HepG2 (cell line): ENCODE results near the gene PPARA. TPM values are rescaled to one million over a fixed set of nuclear protein-coding genes. Genes with fewer than 3 reads are reported as not detected.

Experiments
- ATAC-seq: fragments of 200-7000 bp; cut with Tn5 transposase; 3 replicates; pipeline ENCODE4 v1.9.1; 2020; ENCODE audit warnings: mild to moderate bottlenecking, moderate library complexity
- BruUV-seq: library from RNA; stranded (reverse); fragments of 400-500 nt; replicated peaks from 2 replicates; lab custom pipeline; 2021; lab: Mats Ljungman, UMichigan
- CTCF ChIA-PET: fragments of 300-600 bp; formaldehyde crosslinking; extraction: SDS; loops from one replicate; lab custom pipeline; 2021; ENCODE audit warnings: low total read pairs, inconsistent platforms, low intra/inter-chr PET ratio; lab: Yijun Ruan, JAX
- POLR2A ChIA-PET: fragments of 350-600 bp; sonication (Branson Sonifier 250); formaldehyde crosslinking; loops from one replicate; lab custom pipeline; 2020; ENCODE audit warnings: antibody characterized with exemption, inconsistent platforms; lab: Yijun Ruan, JAX
- DNase-seq: peaks from one replicate; pipeline ENCODE4 v3.0.0-alpha.2; 2015; ENCODE audit warnings: low spot score
- FAIRE-seq: peaks from 3 replicates; lab custom pipeline; 2011; peaks lifted over from hg19 to GRCh38; lab: Jason Lieb, UNC
- H2AFZ ChIP-seq: one replicate; pipeline ENCODE4 v1.6.1; 2011; ENCODE audit warnings: low read length, inconsistent platforms
- H3K27ac ChIP-seq: fragments of 300-600 bp; 3 replicates; pipeline ENCODE4 v1.8.0; 2011; ENCODE audit warnings: mixed run types, mild to moderate bottlenecking, mixed read lengths, low read length, inconsistent platforms; ENCODE audit not compliant: insufficient read depth; ENCODE audit errors: extremely low read length
- H3K27me3 ChIP-seq, 2 experiments: fragments of 200-600 bp in 1 of 2; 2 replicates in 1 of 2; 3 replicates in 1 of 2; pipeline versions ENCODE4 v1.6.0 to v1.8.0; 2011; ENCODE audit warnings: low read length in 2 of 2, mild to moderate bottlenecking in 2 of 2, moderate library complexity in 2 of 2, inconsistent platforms in 1 of 2; ENCODE audit not compliant: insufficient read depth in 2 of 2, control insufficient read depth in 1 of 2
- H3K36me3 ChIP-seq, 2 experiments: fragments of 200-600 bp in 1 of 2; replicated peaks in 1 of 2; 2 replicates in 1 of 2; 3 replicates in 1 of 2; pipeline versions ENCODE4 v1.5.1 to v1.8.0; 2011; ENCODE audit warnings: low read length in 2 of 2, inconsistent platforms in 1 of 2; ENCODE audit not compliant: insufficient read depth in 2 of 2, control insufficient read depth in 1 of 2
- H3K4me1 ChIP-seq: 2 replicates; pipeline ENCODE4 v1.5.1; 2012; ENCODE audit warnings: low read length, inconsistent platforms; ENCODE audit not compliant: insufficient read depth
- H3K4me2 ChIP-seq: 2 replicates; pipeline ENCODE4 v1.6.0; 2011; ENCODE audit warnings: low read depth, low read length, inconsistent platforms
- H3K4me3 ChIP-seq, 3 experiments: fragments of 200-600 bp in 1 of 3; sonication (generic), shearing (Covaris generic) in 1 of 3; replicated peaks in 1 of 3; 2 replicates each; pipeline ENCODE4 v1.5.1; 2011 to 2016; ENCODE audit warnings: low read length in 3 of 3, inconsistent platforms in 2 of 3, low read depth in 2 of 3, mild to moderate bottlenecking in 2 of 3, control low read depth in 1 of 3, mixed read lengths in 1 of 3; ENCODE audit not compliant: insufficient read depth in 1 of 3
- H3K79me2 ChIP-seq: one replicate; pipeline ENCODE4 v1.6.1; 2011; ENCODE audit warnings: low read length, inconsistent platforms; ENCODE audit not compliant: insufficient read depth
- H3K9ac ChIP-seq: 2 replicates; pipeline ENCODE4 v1.6.0; 2011; ENCODE audit warnings: mild to moderate bottlenecking, low read depth, low read length, inconsistent platforms; ENCODE audit not compliant: insufficient read depth
- H3K9me3 ChIP-seq: 2 replicates; pipeline ENCODE4 v1.5.1; 2012; ENCODE audit warnings: mild to moderate bottlenecking, low read length
- H4K20me1 ChIP-seq: 2 replicates; pipeline ENCODE4 v1.6.0; 2011; ENCODE audit warnings: inconsistent platforms, mild to moderate bottlenecking, low read length, moderate library complexity; ENCODE audit not compliant: insufficient read depth
- HOXA9 ChIP-seq: sonication (generic); formaldehyde crosslinking; IDR thresholded peaks from 2 replicates; pipeline ENCODE4 v1.8.1; 2022; ENCODE audit warnings: missing genetic modification reagents, mild to moderate bottlenecking, moderate library complexity, borderline replicate concordance
- LCORL ChIP-seq, 2 experiments: fragments of 450-650 bp in 1 of 2; sonication (generic) in 1 of 2; formaldehyde crosslinking in 1 of 2; IDR thresholded peaks; 2 replicates each; pipeline versions ENCODE4 v1.5.0 to v1.6.1; 2017 to 2020; ENCODE audit warnings: antibody characterized with exemption in 1 of 2, missing genetic modification reagents in 1 of 2
- MED1 ChIP-seq: sonication (generic); formaldehyde crosslinking; IDR thresholded peaks from 2 replicates; pipeline ENCODE4 v1.4.0; 2020; ENCODE audit warnings: missing genetic modification reagents
- POLR2G ChIP-seq: fragments of 200-400 bp; formaldehyde crosslinking; IDR thresholded peaks from 2 replicates; pipeline ENCODE4 v1.6.1; 2018; ENCODE audit warnings: mild to moderate bottlenecking, low read depth, low read length, moderate library complexity
- ZNF124 ChIP-seq: sonication (generic); formaldehyde crosslinking; IDR thresholded peaks from 2 replicates; pipeline ENCODE4 v1.4.0; 2020; ENCODE audit warnings: missing genetic modification reagents
- ZNF770 ChIP-seq: sonication (generic); formaldehyde crosslinking; IDR thresholded peaks from 2 replicates; pipeline ENCODE4 v1.5.0; 2020; ENCODE audit warnings: mild to moderate bottlenecking, missing genetic modification reagents
- WGBS: methylation state at CpG from one replicate; pipeline ENCODE4 v1.1.6; 2017; ENCODE audit warnings: low lambda C conversion rate; 5-methylcytosine and 5-hydroxymethylcytosine counted together
- in situ Hi-C: cut with HindIII; loops from 2 replicates; pipeline ENCODE4 v1.10.0; 2017; ENCODE audit warnings: low pct_unique_long_range_greater_than_20kb; ENCODE audit not compliant: extremely low pct_ligation_motif_present
- intact Hi-C: fragments of 100-400 bp; cut with micrococcal nuclease; formaldehyde crosslinking; loops from one replicate; pipeline ENCODE4 v1.10.0; 2022; ENCODE audit not compliant: unreplicated experiment
- polyA plus RNA-seq, 8 experiments: library from polyadenylated mRNA; depleted of rRNA in 3 of 8; stranded (reverse) in 7 of 8; unstranded in 1 of 8; fragments of >200 nt; fragmentation: Illumina TruSeq in 4 of 8; extraction: Trizol in 4 of 8; gene quantifications; 2 replicates each; pipeline versions ENCODE4 v1.2.1 to v1.2.3, GENCODE V29; 2011 to 2016; ENCODE audit warnings: low read depth in 4 of 8, missing spikeins in 1 of 8, mixed read lengths in 1 of 8; ENCODE audit not compliant: insufficient read depth in 1 of 8
- total RNA-seq, 5 experiments: library from RNA; depleted of rRNA; stranded (reverse); fragments of >200 nt; fragmentation: Illumina TruSeq; extraction: Trizol; gene quantifications; 2 replicates each; pipeline ENCODE4 v1.2.3, GENCODE V29; 2016; ENCODE audit warnings: low read depth in 1 of 5

Gene PPARA
- total and polyA plus RNA-seq, 2 of the 13 experiments (the other 11 are each of a cell fraction or from before 2014, with no cell fraction given) = 18.2 to 24.7 TPM

GRCh38 chr22:46281866-46282678 is 131.7 kb downstream of the PPARA start:
- in situ Hi-C loops (no loop called here), intact Hi-C loops (no loop called here)
- CTCF ChIA-PET = no interaction called here
- no peak overlapping the region for H3K4me3 ChIP-seq
- no peaks in the 10 kb centered on the region for H3K27me3 ChIP-seq
- H3K27ac ChIP-seq = no peak overlapping the region
- H3K36me3 ChIP-seq = peaks cover 63 to 92% of the 10 kb centered on the region in 2 experiments
- 0 out of 2 replicates have a peak, but pooled peaks cover 3% of the 10 kb centered on the region for H4K20me1 ChIP-seq
- BruUV-seq = no TSS peak
- DNase-seq = no peak
- no peak for FAIRE-seq
- ATAC-seq = no peak; the same call in 1 of the 3 replicates
- H3K79me2 ChIP-seq = no peaks in the 10 kb centered on the region
- H3K4me1 ChIP-seq = no peaks in the 10 kb centered on the region
- H3K9me3 ChIP-seq = no peaks in the 10 kb centered on the region
- H3K4me2 ChIP-seq = no peak overlapping the region
- no peak overlapping the region for H3K9ac ChIP-seq
- TF ChIP-seq POLR2G = 0 out of 2 replicates have a peak, but pooled peaks have one; percentile 16
- TF ChIP-seq HOXA9 = no peak
- WGBS = 100% methylated on average over 4 of the region's 13 CpGs
- POLR2A ChIA-PET = interaction anchor here (1.2 kb wide), 1 partner anchor 14 kb away, joined by 4 read pairs; the partner anchor contains the start of gene TTC38
- no peak overlapping the region for H2AFZ ChIP-seq

GRCh38 chr22:46286006-46286405 is 135.7 kb downstream of the PPARA start:
- no peaks in the 10 kb centered on the region for H3K27me3 ChIP-seq
- no peaks in the 10 kb centered on the region for H3K4me1 ChIP-seq
- H3K79me2 ChIP-seq = no peaks in the 10 kb centered on the region
- ATAC-seq (no peak), FAIRE-seq (no peak), DNase-seq (no peak)
- intact Hi-C loops = no loop called here
- no peak overlapping the region for H2AFZ ChIP-seq
- BruUV-seq = TSS peak; percentile 14
- H3K4me2 ChIP-seq = no peak overlapping the region
- no peaks in the 10 kb centered on the region for H4K20me1 ChIP-seq
- H3K4me3 ChIP-seq = no peak overlapping the region
- WGBS = 98% methylated on average over 3 of the region's 3 CpGs
- in situ Hi-C loops = no loop called here
- POLR2A ChIA-PET = interaction anchor here (0.8 to 4.2 kb wide), 5 partner anchors 10 to 36 kb away, joined by 3 to 33 read pairs (median 4); partner anchors contain the start of genes CDPF1, GTSE1 and TTC38
- CTCF ChIA-PET = no interaction called here
- H3K9me3 ChIP-seq = no peaks in the 10 kb centered on the region
- H3K27ac ChIP-seq = no peak overlapping the region
- H3K9ac ChIP-seq = no peak overlapping the region
- peaks cover 51 to 92% of the 10 kb centered on the region in 2 experiments for H3K36me3 ChIP-seq
- TF ChIP-seq LCORL (IDR thresholded peaks at IDR 0.05) (no peak), LCORL (CRISPR knock-in tag; IDR thresholded peaks at IDR 0.05) (no peak), ZNF770 (CRISPR knock-in tag) (no peak), MED1 (CRISPR knock-in tag) (no peak), POLR2G (0 out of 2 replicates have a peak, but pooled peaks have one; percentile 6), ZNF124 (CRISPR knock-in tag) (no peak)
